ENCODE results near the gene RNF152. TPM values are rescaled to one million over a fixed set of nuclear protein-coding genes. Genes with fewer than 3 reads are reported as not detected.
A peak's percentile ranks its signal among the peaks of the same experiment; 100 is the strongest.

The RNF152 gene
- total RNA-seq, 1 donor from 2014 or later = 0.58 TPM

DNA sequence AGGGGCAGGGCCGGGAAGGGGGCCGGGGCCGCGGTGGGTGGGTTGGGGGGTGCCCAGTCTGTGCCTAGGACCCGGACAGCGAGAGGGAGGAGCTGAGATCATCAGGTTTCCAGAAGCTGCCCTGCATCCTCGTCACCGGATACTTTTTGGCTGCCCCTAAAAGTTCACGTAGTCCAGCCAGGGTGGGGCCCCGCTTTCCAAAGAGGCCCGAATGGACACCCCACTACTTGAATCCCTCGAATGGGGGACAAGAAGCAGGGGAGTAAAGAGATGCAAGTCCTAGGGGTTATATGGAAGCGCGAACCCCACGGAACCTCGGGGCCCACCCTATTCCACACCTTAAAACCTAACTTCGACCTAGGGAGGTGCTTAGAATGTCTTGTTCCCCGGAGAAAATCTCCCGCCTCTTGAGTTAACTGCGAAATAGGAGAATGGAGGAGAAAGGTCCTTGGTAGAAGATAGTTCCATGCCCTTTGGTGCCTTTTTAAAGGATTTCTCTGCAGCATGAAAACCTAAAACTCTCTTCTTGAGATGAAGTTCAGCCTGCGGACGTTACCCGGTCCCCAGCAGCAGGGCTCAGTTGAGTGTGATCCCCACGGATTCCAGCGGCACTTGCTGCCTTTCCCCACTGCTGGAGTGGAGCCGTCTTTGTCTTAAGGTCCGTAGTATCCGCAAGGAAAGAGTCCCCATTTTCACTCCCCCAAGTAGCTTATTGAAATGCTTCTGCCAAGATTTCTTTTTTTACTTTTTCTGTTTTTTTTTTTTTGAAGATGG, 2.1 kb upstream of the RNF152 start:
- H3K4me3 ChIP-seq (ENCODE audit: low read depth, low read length) = peak overlapping the region; percentile 70
- TF ChIP-seq CTCF (conservative IDR thresholded peaks at IDR 0.05; ENCODE audit: low read depth, low read length) = no peak
- no peak for DNase-seq (ENCODE audit: low read depth)

GRCh38 chr18:61893971-61894750, 1.4 kb upstream of the RNF152 start:
- H3K4me3 ChIP-seq (ENCODE audit: low read depth, low read length) = peak overlapping the region; percentile 70
- no peak for DNase-seq (ENCODE audit: low read depth)
- TF ChIP-seq CTCF (conservative IDR thresholded peaks at IDR 0.05; ENCODE audit: low read depth, low read length) = peak; percentile 23

- TF ChIP-seq CTCF (conservative IDR thresholded peaks at IDR 0.05; ENCODE audit: low read depth, low read length) = no peak
- no peak for DNase-seq (ENCODE audit: low read depth)
- H3K4me3 ChIP-seq (ENCODE audit: low read depth, low read length) = peak overlapping the region; percentile 70
Measured at GRCh38 chr18:61893309-61893970, 633 bp upstream of the RNF152 start.

GRCh38 chr18:61891894-61892293, 913 bp downstream of the RNF152 start:
- no peak for DNase-seq (ENCODE audit: low read depth)
- no peak for TF ChIP-seq CTCF (conservative IDR thresholded peaks at IDR 0.05; ENCODE audit: low read depth, low read length)
- no peak overlapping the region for H3K4me3 ChIP-seq (ENCODE audit: low read depth, low read length)

DNA sequence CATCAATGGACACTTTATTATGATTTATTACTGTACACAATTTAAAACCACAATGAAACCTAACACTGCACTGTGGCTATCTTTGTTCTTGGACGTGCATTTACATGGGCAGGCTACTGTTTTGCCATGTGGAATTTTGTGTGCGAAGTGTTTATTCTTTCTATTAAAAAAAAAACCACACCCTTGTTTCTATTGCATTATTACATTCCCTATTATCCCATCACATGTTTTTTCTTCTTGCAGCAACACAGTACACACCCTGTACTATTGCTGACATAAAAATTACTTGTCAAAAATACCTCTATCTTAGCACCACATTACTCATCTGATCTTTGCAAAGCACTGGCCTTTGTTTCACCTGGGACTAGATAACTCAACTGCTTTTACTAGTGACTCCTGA, 1.5 kb downstream of the RNF152 start:
- H3K4me3 ChIP-seq (ENCODE audit: low read depth, low read length) = no peak overlapping the region
- no peak for TF ChIP-seq CTCF (conservative IDR thresholded peaks at IDR 0.05; ENCODE audit: low read depth, low read length)
- DNase-seq (ENCODE audit: low read depth) = no peak

DNA sequence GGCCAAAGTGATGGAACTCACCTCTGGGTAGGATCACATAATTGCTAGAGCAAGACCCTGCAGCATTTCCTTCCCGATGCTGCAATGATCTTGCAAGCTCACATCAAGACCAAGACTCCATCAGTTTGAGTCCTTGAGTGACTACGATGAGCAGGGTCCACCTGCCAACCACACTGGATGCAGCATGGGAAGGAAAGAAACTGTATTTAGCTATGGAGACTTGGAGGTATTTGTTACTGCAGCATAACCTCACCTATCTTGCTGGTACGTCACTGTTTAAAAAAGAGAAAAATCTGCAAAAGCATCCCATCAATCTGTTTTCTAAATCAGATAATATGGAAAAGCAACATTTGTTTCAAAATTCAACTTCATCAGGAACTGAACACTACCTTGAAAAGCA, 2.5 kb downstream of the RNF152 start:
- no peak for DNase-seq (ENCODE audit: low read depth)

More for the DNA sequence above, 2.5 kb downstream of the RNF152 start:
- no peak overlapping the region for H3K4me3 ChIP-seq (ENCODE audit: low read depth, low read length)
- no peak for TF ChIP-seq CTCF (conservative IDR thresholded peaks at IDR 0.05; ENCODE audit: low read depth, low read length)

All from epithelial cell of proximal tubule (primary cell).